Neural crest cell (in vitro differentiated cells): ENCODE measurements around the gene INTS2. TPM values are rescaled to one million over a fixed set of nuclear protein-coding genes. Genes with fewer than 3 reads are reported as not detected.
A peak's percentile ranks its signal among the peaks of the same experiment; 100 is the strongest.
"Not testable (repeated sequence)": the region's sequence is repeated elsewhere in the genome, so short reads cannot be mapped to it uniquely, and the experiment has no call there.

Experiments
- DNase-seq: peaks from one replicate; pipeline ENCODE4 v3.0.0; 2021; ENCODE audit warnings: low read depth, mixed read lengths, low spot score
- H3K27ac Mint-ChIP-seq: one replicate; pipeline ENCODE4 v1.8.0; 2021; ENCODE audit warnings: mild to moderate bottlenecking, mixed read lengths; ENCODE audit not compliant: unreplicated experiment
- H3K27me3 Mint-ChIP-seq: 2 replicates; pipeline ENCODE4 v1.8.0; 2021; ENCODE audit warnings: low read depth, mild to moderate bottlenecking, mixed read lengths
- H3K36me3 Mint-ChIP-seq: 2 replicates; pipeline ENCODE4 v1.8.0; 2021; ENCODE audit warnings: low read depth, mild to moderate bottlenecking, mixed read lengths
- H3K4me1 Mint-ChIP-seq: 2 replicates; pipeline ENCODE4 v1.8.0; 2021; ENCODE audit warnings: mixed read lengths
- H3K4me3 Mint-ChIP-seq: one replicate; pipeline ENCODE4 v1.8.0; 2021; ENCODE audit warnings: mild to moderate bottlenecking, mixed read lengths
- H3K9me3 Mint-ChIP-seq: 2 replicates; pipeline ENCODE4 v1.8.0; 2021; ENCODE audit warnings: mixed read lengths
- total RNA-seq: library from RNA; stranded (reverse); gene quantifications from 2 replicates; pipeline ENCODE4 v1.2.1, GENCODE V29; 2021
- TF ChIP-seq, protein P1 (sequence below): fragments of 200-600 bp; sonication (generic); conservative IDR thresholded peaks from 2 replicates; pipeline ENCODE4 v1.5.0; 2021; ENCODE audit warnings: antibody characterized with exemption, mild to moderate bottlenecking

The INTS2 gene
- total RNA-seq, 1 donor from 2014 or later = 25.4 TPM

DNA sequence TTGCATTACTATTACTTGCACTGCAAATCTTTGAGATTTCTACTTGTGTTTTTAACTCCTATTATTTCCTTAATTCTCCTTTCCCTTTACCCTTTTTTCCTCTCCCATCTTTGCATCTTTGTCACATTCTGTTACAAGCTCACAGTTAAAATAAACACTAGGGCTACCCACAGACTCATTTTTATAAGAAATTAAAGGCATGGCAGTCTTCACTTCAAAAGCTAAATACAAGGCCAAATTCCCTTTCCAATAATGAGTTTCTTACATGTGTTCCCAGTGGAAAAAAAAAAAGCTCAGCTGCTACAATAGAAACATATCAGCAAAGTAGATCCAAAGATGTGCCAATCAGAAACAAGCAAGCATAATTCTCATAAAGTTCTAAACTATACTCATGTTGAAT lies 60.7 kb downstream of the INTS2 start:
- peaks cover 20% of the 10 kb centered on the region for H3K4me1 Mint-ChIP-seq
- peak overlapping the region; percentile 3 for H3K4me3 Mint-ChIP-seq
- H3K27me3 Mint-ChIP-seq = no peaks in the 10 kb centered on the region

DNA sequence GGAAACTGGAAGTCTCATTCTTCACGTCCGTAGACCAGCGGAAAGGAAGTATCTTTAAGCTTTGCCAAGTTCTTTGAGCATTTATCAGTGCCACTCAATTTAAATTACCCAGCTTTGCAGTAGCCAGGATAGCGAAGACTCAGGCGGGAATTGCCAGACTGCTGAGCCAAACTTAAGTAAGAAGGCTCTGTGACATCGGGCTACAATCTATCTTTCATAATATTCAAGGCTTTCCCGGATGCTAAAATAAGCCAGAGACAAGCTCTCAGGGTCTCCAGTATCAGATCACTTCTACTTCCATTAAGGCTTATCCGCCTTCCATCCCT lies 64.0 kb downstream of the INTS2 start:
- Mint-ChIP-seq H3K27me3 (no peaks in the 10 kb centered on the region), H3K27ac (peak overlapping the region; percentile 99), H3K36me3 (peaks cover 4% of the 10 kb centered on the region), H3K4me1 (peaks cover 41% of the 10 kb centered on the region), H3K4me3 (peak overlapping the region; percentile 95), H3K9me3 (no peaks in the 10 kb centered on the region)
- DNase-seq = no peak
- TF ChIP-seq, protein P1, sequence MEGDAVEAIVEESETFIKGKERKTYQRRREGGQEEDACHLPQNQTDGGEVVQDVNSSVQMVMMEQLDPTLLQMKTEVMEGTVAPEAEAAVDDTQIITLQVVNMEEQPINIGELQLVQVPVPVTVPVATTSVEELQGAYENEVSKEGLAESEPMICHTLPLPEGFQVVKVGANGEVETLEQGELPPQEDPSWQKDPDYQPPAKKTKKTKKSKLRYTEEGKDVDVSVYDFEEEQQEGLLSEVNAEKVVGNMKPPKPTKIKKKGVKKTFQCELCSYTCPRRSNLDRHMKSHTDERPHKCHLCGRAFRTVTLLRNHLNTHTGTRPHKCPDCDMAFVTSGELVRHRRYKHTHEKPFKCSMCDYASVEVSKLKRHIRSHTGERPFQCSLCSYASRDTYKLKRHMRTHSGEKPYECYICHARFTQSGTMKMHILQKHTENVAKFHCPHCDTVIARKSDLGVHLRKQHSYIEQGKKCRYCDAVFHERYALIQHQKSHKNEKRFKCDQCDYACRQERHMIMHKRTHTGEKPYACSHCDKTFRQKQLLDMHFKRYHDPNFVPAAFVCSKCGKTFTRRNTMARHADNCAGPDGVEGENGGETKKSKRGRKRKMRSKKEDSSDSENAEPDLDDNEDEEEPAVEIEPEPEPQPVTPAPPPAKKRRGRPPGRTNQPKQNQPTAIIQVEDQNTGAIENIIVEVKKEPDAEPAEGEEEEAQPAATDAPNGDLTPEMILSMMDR = no peak

More for the DNA sequence above, 60.7 kb downstream of the INTS2 start:
- no peaks in the 10 kb centered on the region for H3K36me3 Mint-ChIP-seq
- H3K27ac Mint-ChIP-seq = no peak overlapping the region
- TF ChIP-seq, protein P1 = no peak
- no peak for DNase-seq
- no peaks in the 10 kb centered on the region for H3K9me3 Mint-ChIP-seq

DNA sequence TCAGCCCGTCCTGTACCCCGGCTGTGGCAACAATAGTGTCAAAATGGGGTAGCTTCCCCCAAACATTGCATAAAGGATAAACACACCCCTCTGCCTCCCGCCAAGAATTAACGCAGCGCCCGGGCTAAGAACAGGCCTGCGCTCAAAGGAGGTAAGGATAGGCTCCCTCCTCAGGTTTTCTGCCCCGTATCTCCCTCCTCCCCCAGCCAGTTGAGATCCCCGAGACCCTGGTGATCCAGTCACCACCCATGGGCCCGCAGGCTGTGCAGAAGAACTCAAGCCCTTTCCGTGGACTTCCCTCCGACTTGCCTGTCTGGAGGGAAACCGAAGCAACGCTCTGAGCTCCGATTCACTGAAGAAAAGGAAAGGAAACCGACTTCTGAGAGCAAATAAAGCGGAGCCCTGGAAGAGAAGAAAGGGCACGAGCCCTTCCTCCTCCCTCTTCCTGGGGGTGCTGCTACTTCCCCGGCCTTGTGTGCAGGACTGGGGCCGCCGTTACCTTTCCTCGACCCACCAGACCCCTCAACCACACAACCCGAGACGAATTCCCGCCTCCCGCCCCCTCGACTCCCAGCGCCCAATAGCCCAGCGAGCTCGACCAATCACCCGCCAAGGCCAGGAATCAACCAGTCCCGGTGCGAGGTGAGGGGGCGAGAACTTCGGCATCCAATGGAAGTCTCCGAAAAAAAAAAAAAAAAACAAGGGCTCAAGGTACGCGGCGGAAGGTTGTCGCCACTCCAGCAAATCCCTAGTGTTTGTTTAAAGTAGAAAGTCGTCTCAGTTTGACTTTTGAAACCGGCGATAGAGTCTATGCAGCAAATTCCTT lies 64.6 kb downstream of the INTS2 start, which contains the start of gene BRIP1:
TSS of gene BRIP1 (minus strand) at position 554 of the 826 bp plus-strand sequence. CDS start 1,989 bp downstream, outside the sequence.
- TF ChIP-seq, protein P1 = no peak
- Mint-ChIP-seq H3K36me3 (peaks cover 4% of the 10 kb centered on the region), H3K4me3 (peak within 1 kb of the TSS; percentile 95), H3K27ac (peak within 1 kb of the TSS; percentile 99), H3K27me3 (no peaks in the 10 kb centered on the region), H3K9me3 (no peaks in the 10 kb centered on the region), H3K4me1 (peaks cover 41% of the 10 kb centered on the region)
- peak; percentile 82 for DNase-seq

DNA sequence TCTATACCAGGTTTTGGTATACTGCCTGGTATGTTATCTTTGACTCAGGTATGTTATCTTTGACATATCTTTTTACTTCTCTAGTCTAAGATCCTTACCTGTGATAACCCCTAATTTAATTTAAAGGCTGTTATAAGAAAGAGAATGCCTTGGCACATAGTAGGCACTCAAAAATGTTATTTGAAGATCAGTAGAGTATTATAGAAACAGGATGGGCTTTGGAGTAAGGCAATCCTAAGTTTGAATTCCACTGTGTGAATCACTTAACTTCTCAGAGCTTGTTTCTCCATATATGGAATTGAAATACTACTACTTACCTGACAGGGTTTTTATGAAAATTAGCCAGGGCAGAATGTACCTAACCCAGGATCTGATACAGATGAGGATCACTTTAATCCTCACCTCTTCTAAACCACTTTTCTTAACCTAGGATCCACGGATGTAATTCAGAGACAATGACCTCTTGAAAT lies 65.6 kb downstream of the INTS2 start:
- peak overlapping the region; percentile 95 for H3K4me3 Mint-ChIP-seq
- H3K4me1 Mint-ChIP-seq = peaks cover 41% of the 10 kb centered on the region
- H3K27ac Mint-ChIP-seq = peak overlapping the region; percentile 99
- H3K36me3 Mint-ChIP-seq = peaks cover 4% of the 10 kb centered on the region
- TF ChIP-seq, protein P1 = no peak
- no peaks in the 10 kb centered on the region for H3K9me3 Mint-ChIP-seq
- DNase-seq = no peak
- no peaks in the 10 kb centered on the region for H3K27me3 Mint-ChIP-seq

DNA sequence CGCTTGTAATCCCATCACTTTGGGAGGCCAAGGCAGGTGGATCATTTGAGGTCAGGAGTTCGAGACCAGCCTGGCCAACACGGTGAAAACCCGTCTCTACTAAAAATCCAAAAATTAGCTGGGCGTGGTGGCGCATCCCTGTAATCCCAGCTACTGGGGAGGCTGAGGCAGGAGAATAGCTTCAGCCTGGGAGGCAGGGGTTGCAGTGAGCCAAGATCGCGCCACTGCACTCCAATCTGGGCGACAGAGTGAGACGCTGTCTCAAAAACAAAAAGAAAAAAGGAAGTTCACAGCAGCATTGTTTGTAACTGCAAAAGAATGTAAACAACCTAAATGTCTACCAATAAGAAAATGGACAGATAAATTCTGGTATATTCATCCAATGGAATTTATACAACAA lies 67.4 kb downstream of the INTS2 start:
- not testable (repeated sequence) for DNase-seq

DNA sequence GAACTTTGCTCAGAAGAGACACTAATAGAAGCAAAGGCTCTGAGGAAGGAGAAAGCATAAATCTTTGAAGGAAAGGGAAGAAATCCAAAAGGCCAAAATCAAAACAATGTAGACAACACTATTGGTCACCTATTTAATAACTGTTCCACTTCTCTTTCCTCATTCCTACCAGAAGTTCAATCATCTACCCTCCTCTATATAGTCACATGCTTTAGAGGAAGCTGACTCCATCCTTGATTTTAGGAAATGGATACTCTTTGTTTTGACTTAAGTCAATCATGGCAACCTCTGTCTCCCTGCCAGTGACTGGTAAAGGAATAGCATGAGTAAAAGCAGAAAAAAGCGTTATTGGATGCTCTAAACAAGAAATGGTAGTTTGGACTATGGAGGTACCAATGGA lies 71.7 kb downstream of the INTS2 start:
- DNase-seq = no peak
- TF ChIP-seq, protein P1 = no peak
- no peak overlapping the region for H3K4me3 Mint-ChIP-seq
- no peaks in the 10 kb centered on the region for H3K9me3 Mint-ChIP-seq
- H3K36me3 Mint-ChIP-seq = peaks cover 16% of the 10 kb centered on the region
- no peak overlapping the region for H3K27ac Mint-ChIP-seq
- peaks cover 16% of the 10 kb centered on the region for H3K4me1 Mint-ChIP-seq
- no peaks in the 10 kb centered on the region for H3K27me3 Mint-ChIP-seq

More for the DNA sequence above, 67.4 kb downstream of the INTS2 start:
- H3K4me1 Mint-ChIP-seq = peaks cover 41% of the 10 kb centered on the region
- not testable (repeated sequence) for H3K36me3 Mint-ChIP-seq, H3K27ac Mint-ChIP-seq, H3K9me3 Mint-ChIP-seq, H3K27me3 Mint-ChIP-seq
- peak overlapping the region; percentile 66 for H3K4me3 Mint-ChIP-seq
